Liver (tissue), 9 donors: Measurements from ENCODE around the gene ABLIM3. TPM values are rescaled to one million over a fixed set of nuclear protein-coding genes. Genes with fewer than 3 reads are reported as not detected.
A peak's percentile ranks its signal among the peaks of the same experiment; 100 is the strongest.

ENCODE experiments used
- DNase-seq: peaks from one replicate; pipeline ENCODE4 v3.0.0-alpha.2; 2017; ENCODE audit warnings: low spot score
- H3K27ac ChIP-seq, 2 donors: one replicate each; pipeline ENCODE4 v1.7.0; 2013; ENCODE audit warnings: inconsistent platforms in 2 of 2, low read length in 2 of 2, control low read depth in 1 of 2, low read depth in 1 of 2, mild to moderate bottlenecking in 1 of 2
- H3K27me3 ChIP-seq, 4 donors: one replicate each; pipeline versions ENCODE4 v1.6.1 to v1.7.0; 2013; ENCODE audit warnings: low read length in 3 of 4, inconsistent platforms in 1 of 4, mild to moderate bottlenecking in 1 of 4, moderate library complexity in 1 of 4; ENCODE audit not compliant: control insufficient read depth in 4 of 4, insufficient read depth in 4 of 4
- H3K36me3 ChIP-seq, 4 donors: one replicate each; pipeline versions ENCODE4 v1.6.1 to v1.7.0; 2013; ENCODE audit warnings: low read length in 3 of 4, mild to moderate bottlenecking in 3 of 4, low read depth in 1 of 4, moderate library complexity in 1 of 4; ENCODE audit not compliant: control insufficient read depth in 4 of 4, insufficient read depth in 3 of 4
- H3K4me1 ChIP-seq, 4 donors: one replicate each; pipeline versions ENCODE4 v1.6.1 to v1.7.0; 2013; ENCODE audit warnings: low read length in 3 of 4, mild to moderate bottlenecking in 3 of 4, moderate library complexity in 1 of 4; ENCODE audit not compliant: control insufficient read depth in 4 of 4, insufficient read depth in 4 of 4
- H3K4me3 ChIP-seq, 3 donors: one replicate each; pipeline versions ENCODE4 v1.6.1 to v1.7.0; 2013; ENCODE audit warnings: low read length in 3 of 3, control low read depth in 1 of 3, low read depth in 1 of 3, mild to moderate bottlenecking in 1 of 3
- H3K9ac ChIP-seq, 2 donors: one replicate each; pipeline ENCODE4 v1.7.0; 2013; ENCODE audit warnings: low read length in 2 of 2, mild to moderate bottlenecking in 2 of 2, moderate library complexity in 2 of 2, control low read depth in 1 of 2, low read depth in 1 of 2
- H3K9me3 ChIP-seq, 4 donors: one replicate each; pipeline versions ENCODE4 v1.6.1 to v1.7.0; 2013; ENCODE audit warnings: low read length in 3 of 4; ENCODE audit not compliant: control insufficient read depth in 4 of 4
- ATF3 ChIP-seq: IDR thresholded peaks from 2 replicates; pipeline ENCODE4 v1.6.1; 2016; ENCODE audit warnings: antibody characterized with exemption
- CTCF ChIP-seq: fragments of 150-350 bp; IDR thresholded peaks from 2 replicates; pipeline ENCODE4 v1.5.1; 2017; ENCODE audit warnings: improper control_type of control experiment, low read depth, low read length; ENCODE audit not compliant: missing input control
- EGR1 ChIP-seq, 2 donors: IDR thresholded peaks; 2 replicates each; pipeline ENCODE4 v1.6.1; 2016 to 2018; ENCODE audit warnings: antibody characterized with exemption in 2 of 2, low read depth in 2 of 2
- FOXA1 ChIP-seq: IDR thresholded peaks from 2 replicates; pipeline ENCODE4 v1.6.1; 2016; ENCODE audit warnings: antibody characterized with exemption
- FOXA2 ChIP-seq: IDR thresholded peaks from 2 replicates; pipeline ENCODE4 v1.6.1; 2016; ENCODE audit warnings: antibody characterized with exemption
- GABPA ChIP-seq, 2 donors: IDR thresholded peaks in 1 of 2; conservative IDR thresholded peaks in 1 of 2; 2 replicates each; pipeline ENCODE4 v1.6.1; 2016; ENCODE audit warnings: antibody characterized with exemption in 2 of 2, mild to moderate bottlenecking in 1 of 2, moderate library complexity in 1 of 2
- HNF4A ChIP-seq, 2 donors: conservative IDR thresholded peaks; 2 replicates each; pipeline ENCODE4 v1.6.1; 2016; ENCODE audit warnings: antibody characterized with exemption in 2 of 2, mild to moderate bottlenecking in 2 of 2
- HNF4G ChIP-seq: IDR thresholded peaks from 2 replicates; pipeline ENCODE4 v1.6.1; 2016; ENCODE audit warnings: antibody characterized with exemption
- JUND ChIP-seq, 2 donors: IDR thresholded peaks; 2 replicates each; pipeline ENCODE4 v1.6.1; 2016; ENCODE audit warnings: antibody characterized with exemption in 2 of 2
- MAX ChIP-seq: IDR thresholded peaks from 2 replicates; pipeline ENCODE4 v1.6.1; 2016; ENCODE audit warnings: antibody characterized with exemption
- NR2F2 ChIP-seq: IDR thresholded peaks from 2 replicates; pipeline ENCODE4 v1.6.1; 2016; ENCODE audit warnings: antibody characterized with exemption
- RAD21 ChIP-seq, 2 donors: IDR thresholded peaks; 2 replicates each; pipeline ENCODE4 v1.6.1; 2016; ENCODE audit warnings: antibody characterized with exemption in 2 of 2, mild to moderate bottlenecking in 2 of 2
- REST ChIP-seq: IDR thresholded peaks from 2 replicates; pipeline ENCODE4 v1.6.1; 2016; ENCODE audit warnings: antibody characterized with exemption, mild to moderate bottlenecking
- RXRA ChIP-seq, 2 donors: IDR thresholded peaks; 2 replicates each; pipeline ENCODE4 v1.6.1; 2017 to 2018; ENCODE audit warnings: antibody characterized with exemption in 2 of 2, mild to moderate bottlenecking in 1 of 2
- SP1 ChIP-seq: IDR thresholded peaks from 2 replicates; pipeline ENCODE4 v1.6.1; 2018; ENCODE audit warnings: antibody characterized with exemption, mild to moderate bottlenecking
- TAF1 ChIP-seq: conservative IDR thresholded peaks from 2 replicates; pipeline ENCODE4 v1.6.1; 2016; ENCODE audit warnings: antibody characterized with exemption, mild to moderate bottlenecking
- YY1 ChIP-seq: IDR thresholded peaks from 2 replicates; pipeline ENCODE4 v1.6.1; 2016; ENCODE audit warnings: antibody characterized with exemption, mild to moderate bottlenecking
- ZBTB33 ChIP-seq: IDR thresholded peaks from 2 replicates; pipeline ENCODE4 v1.6.1; 2016; ENCODE audit warnings: antibody characterized with exemption
- WGBS: extraction: QIAGEN DNeasy Blood & Tissue Kit; methylation state at CpG from one replicate; pipeline ENCODE4 v1.1.7; 2013; 5-methylcytosine and 5-hydroxymethylcytosine counted together
- polyA plus RNA-seq, 2 donors: library from polyadenylated mRNA; stranded (reverse) in 1 of 2; unstranded in 1 of 2; fragments of 200-250 nt in 1 of 2; fragments of >200 nt in 1 of 2; fragmentation: Nextera tagmentation in 1 of 2; extraction: Ambion mirVana in 1 of 2; gene quantifications; one replicate each; pipeline versions ENCODE4 v1.2.1 to v1.2.3, GENCODE V29; 2013 to 2015
- total RNA-seq, 2 donors: library from RNA; depleted of rRNA; stranded (reverse); fragments of >200 nt; gene quantifications; one replicate each; pipeline ENCODE4 v1.2.3, GENCODE V29; 2014
- donor health status: healthy.
- donor health status: healthy.
- donor health status: healthy.
- donor health status: healthy.
- donor health status: healthy.

The ABLIM3 gene
- total and polyA plus RNA-seq, 4 donors: 6.8 to 131 (median 43.1) TPM

- peak; percentile 66 to 68 for TF ChIP-seq GABPA (IDR thresholded peaks at IDR 0.05 in 1 of 2, conservative IDR thresholded peaks at IDR 0.05 in 1 of 2)
- peak; percentile 31 for TF ChIP-seq SP1
- no peak for TF ChIP-seq JUND (IDR thresholded peaks at IDR 0.05)
- peak in 1 of 2 donors; percentile 52 for TF ChIP-seq EGR1 (IDR thresholded peaks at IDR 0.05; ENCODE audit: low read depth in 2 of 2)
- TF ChIP-seq ZBTB33: no peak
- TF ChIP-seq RXRA (IDR thresholded peaks at IDR 0.05): peak; percentile 55 to 58
- TF ChIP-seq REST: peak; percentile 97
- TF ChIP-seq NR2F2: peak; percentile 100
- no peak for TF ChIP-seq FOXA1
- no peak for TF ChIP-seq HNF4A (conservative IDR thresholded peaks at IDR 0.05)
- TF ChIP-seq MAX: peak; percentile 66
- no peak for TF ChIP-seq TAF1
- peak; percentile 69 for TF ChIP-seq CTCF
- no peak for TF ChIP-seq YY1
- no peak for TF ChIP-seq HNF4G
- no peak for TF ChIP-seq FOXA2
- TF ChIP-seq RAD21 (IDR thresholded peaks at IDR 0.05): peak; percentile 94
- no peak for TF ChIP-seq ATF3
- no peaks in the 10 kb centered on the region for H3K9me3 ChIP-seq
- peaks cover 7 to 49% (median 36%) of the 10 kb centered on the region in 4 donors for H3K36me3 ChIP-seq
- H3K27me3 ChIP-seq: no peaks in the 10 kb centered on the region
- peaks cover 0 to 6% (median 0%) of the 10 kb centered on the region in 4 donors for H3K4me1 ChIP-seq
- no peak overlapping the region for H3K9ac ChIP-seq
- no peak for DNase-seq
- H3K4me3 ChIP-seq: no peak overlapping the region
- peak overlapping the region in 1 of 2 donors; percentile 6 for H3K27ac ChIP-seq
- WGBS: 29% methylated on average over 5 of the region's 5 CpGs
Observed at GRCh38 chr5:149228618-149229297, 87.5 kb downstream of the ABLIM3 start.
